KMS-11 (cell line): ENCODE measurements around the gene C16orf96.

Source experiments
- H2AFZ ChIP-seq: fragments of 200-600 bp; sonication (generic); 2 replicates; pipeline ENCODE4 v1.6.1; 2016; ENCODE audit warnings: antibody characterized with exemption, mixed run types, low read depth
- H3K27ac ChIP-seq: fragments of 200-600 bp; sonication (generic); 2 replicates; pipeline ENCODE4 v1.6.1; 2016; ENCODE audit warnings: mild to moderate bottlenecking, mixed run types
- H3K27me3 ChIP-seq: fragments of 200-600 bp; sonication (generic); 2 replicates; pipeline ENCODE4 v1.6.1; 2017; ENCODE audit warnings: mild to moderate bottlenecking, low read depth, mixed run types, moderate library complexity; ENCODE audit not compliant: insufficient read depth
- H3K36me3 ChIP-seq: fragments of 200-600 bp; sonication (generic); 2 replicates; pipeline ENCODE4 v1.6.1; 2017; ENCODE audit warnings: mild to moderate bottlenecking, mixed run types; ENCODE audit not compliant: insufficient read depth
- H3K4me1 ChIP-seq: fragments of 200-600 bp; sonication (generic); 2 replicates; pipeline ENCODE4 v1.6.1; 2016; ENCODE audit warnings: mild to moderate bottlenecking, low read depth, mixed run types; ENCODE audit not compliant: poor library complexity, severe bottlenecking
- H3K4me2 ChIP-seq: fragments of 200-600 bp; sonication (generic); 2 replicates; pipeline ENCODE4 v1.7.0; 2016; ENCODE audit warnings: mild to moderate bottlenecking, mixed run types
- H3K4me3 ChIP-seq: fragments of 200-600 bp; sonication (generic); IDR thresholded peaks from 2 replicates; pipeline ENCODE4 v1.6.1; 2017; ENCODE audit warnings: low read depth, low read length, mixed read lengths; ENCODE audit not compliant: insufficient read depth
- H3K79me2 ChIP-seq: fragments of 200-600 bp; sonication (generic); 2 replicates; pipeline ENCODE4 v1.6.1; 2016; ENCODE audit warnings: low read depth, mixed run types; ENCODE audit not compliant: insufficient read depth
- H3K9ac ChIP-seq: fragments of 200-600 bp; sonication (generic); 2 replicates; pipeline ENCODE4 v1.6.1; 2016; ENCODE audit warnings: mild to moderate bottlenecking, mixed run types
- H4K20me1 ChIP-seq: fragments of 200-600 bp; sonication (generic); 2 replicates; pipeline ENCODE4 v1.6.1; 2016; ENCODE audit warnings: mild to moderate bottlenecking, mixed run types; ENCODE audit not compliant: insufficient read depth
- TF ChIP-seq, protein P1 (sequence below): fragments of 200-600 bp; sonication (generic); conservative IDR thresholded peaks from 2 replicates; pipeline ENCODE4 v1.6.1; 2017; ENCODE audit warnings: low read depth, mild to moderate bottlenecking, antibody characterized with exemption, low read length, moderate library complexity, mixed read lengths

Gene C16orf96

DNA sequence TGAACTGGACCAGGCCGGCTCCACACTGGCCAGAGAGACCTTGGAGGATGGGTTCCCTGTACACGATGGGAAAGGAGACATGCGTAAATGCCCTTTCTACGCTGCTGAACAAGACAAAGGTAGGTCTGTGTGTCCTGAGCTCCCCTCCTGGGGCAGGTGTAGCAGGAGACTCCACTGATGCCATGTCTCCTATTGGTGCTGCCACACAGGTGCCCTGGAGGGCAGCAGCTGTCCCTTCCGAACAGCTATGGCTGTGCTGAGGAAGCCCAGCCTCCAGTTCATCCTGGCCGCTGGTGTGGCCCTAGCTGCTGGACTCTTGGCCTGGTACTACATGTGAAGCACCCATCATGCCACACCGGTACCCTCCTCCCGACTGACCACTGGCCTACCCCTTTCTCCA, 46.7 kb upstream of the C16orf96 start:
- H4K20me1 ChIP-seq = no peaks in the 10 kb centered on the region
- no peaks in the 10 kb centered on the region for H3K27me3 ChIP-seq
- H3K4me1 ChIP-seq = peaks cover 3% of the 10 kb centered on the region
- no peaks in the 10 kb centered on the region; the same call in 1 of the 2 replicates for H3K79me2 ChIP-seq
- TF ChIP-seq, protein P1, sequence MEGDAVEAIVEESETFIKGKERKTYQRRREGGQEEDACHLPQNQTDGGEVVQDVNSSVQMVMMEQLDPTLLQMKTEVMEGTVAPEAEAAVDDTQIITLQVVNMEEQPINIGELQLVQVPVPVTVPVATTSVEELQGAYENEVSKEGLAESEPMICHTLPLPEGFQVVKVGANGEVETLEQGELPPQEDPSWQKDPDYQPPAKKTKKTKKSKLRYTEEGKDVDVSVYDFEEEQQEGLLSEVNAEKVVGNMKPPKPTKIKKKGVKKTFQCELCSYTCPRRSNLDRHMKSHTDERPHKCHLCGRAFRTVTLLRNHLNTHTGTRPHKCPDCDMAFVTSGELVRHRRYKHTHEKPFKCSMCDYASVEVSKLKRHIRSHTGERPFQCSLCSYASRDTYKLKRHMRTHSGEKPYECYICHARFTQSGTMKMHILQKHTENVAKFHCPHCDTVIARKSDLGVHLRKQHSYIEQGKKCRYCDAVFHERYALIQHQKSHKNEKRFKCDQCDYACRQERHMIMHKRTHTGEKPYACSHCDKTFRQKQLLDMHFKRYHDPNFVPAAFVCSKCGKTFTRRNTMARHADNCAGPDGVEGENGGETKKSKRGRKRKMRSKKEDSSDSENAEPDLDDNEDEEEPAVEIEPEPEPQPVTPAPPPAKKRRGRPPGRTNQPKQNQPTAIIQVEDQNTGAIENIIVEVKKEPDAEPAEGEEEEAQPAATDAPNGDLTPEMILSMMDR = no peak
- no peaks in the 10 kb centered on the region for H3K36me3 ChIP-seq
- H2AFZ ChIP-seq = no peak overlapping the region
- H3K4me2 ChIP-seq = no peak overlapping the region
- H3K27ac ChIP-seq = no peak overlapping the region
- no peak overlapping the region for H3K4me3 ChIP-seq
- no peak overlapping the region for H3K9ac ChIP-seq

DNA sequence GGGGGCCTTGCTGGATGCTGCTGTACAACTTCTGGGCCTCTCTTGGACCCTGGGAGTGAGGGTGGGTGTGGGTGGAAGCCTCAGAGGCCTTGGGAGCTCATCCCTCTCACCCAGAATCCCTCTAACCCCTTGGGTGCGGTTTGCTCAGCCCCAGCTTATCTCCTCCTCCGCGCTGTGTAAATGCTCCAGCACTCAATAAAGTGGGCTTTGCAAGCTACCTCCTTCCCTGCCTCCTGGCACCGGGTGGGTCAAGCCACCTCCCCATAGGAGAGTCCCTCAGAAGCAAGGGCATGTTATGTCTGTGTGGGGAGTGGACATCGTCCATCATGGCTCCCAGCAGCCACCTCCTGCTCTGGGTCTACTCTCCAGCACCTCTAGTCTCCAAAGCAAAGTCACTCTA, 46.0 kb upstream of the C16orf96 start:
- Histone ChIP-seq H3K4me3 (no peak overlapping the region), H3K27ac (no peak overlapping the region), H3K4me2 (no peak overlapping the region), H3K27me3 (no peaks in the 10 kb centered on the region), H3K4me1 (peaks cover 10% of the 10 kb centered on the region), H2AFZ (no peak overlapping the region), H3K9ac (no peak overlapping the region), H3K36me3 (no peaks in the 10 kb centered on the region), H4K20me1 (no peaks in the 10 kb centered on the region), H3K79me2 (no peaks in the 10 kb centered on the region; the same call in 1 of the 2 replicates)
- TF ChIP-seq, protein P1 = no peak

DNA sequence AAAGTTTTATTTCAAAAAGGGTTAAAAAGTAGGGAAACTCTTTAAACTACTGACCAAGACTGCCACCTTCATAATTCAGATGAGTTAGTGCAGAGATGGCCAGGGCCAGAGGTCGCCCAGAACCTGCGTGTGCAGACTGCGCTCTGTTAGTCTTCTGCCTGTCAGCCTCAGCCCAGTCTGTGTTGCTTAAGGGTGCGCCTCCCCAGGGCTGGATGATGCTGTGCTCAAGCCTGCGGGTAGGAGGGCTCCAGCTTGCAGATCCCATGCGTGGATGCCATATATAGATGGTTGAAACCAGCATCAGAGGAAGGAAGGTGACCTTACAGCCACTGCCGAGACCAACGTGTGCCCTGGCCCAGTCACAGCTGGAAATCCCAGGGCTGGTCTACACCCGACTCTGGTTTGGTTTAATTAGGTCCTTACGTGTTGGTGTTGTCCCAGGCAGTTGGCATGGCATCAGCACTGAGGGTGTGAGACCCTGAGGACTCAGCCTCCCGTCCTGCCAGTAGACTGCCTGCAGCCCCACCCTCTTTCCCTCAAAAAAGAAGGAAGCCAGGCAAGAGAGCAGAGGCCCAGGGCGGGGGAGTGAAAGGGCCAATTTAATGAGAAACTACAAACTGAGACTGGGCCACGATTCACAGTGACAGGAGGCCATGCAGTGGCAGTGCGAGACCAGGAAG, 45.3 kb upstream of the C16orf96 start:
- Histone ChIP-seq H3K27ac (no peak overlapping the region), H3K4me3 (no peak overlapping the region), H3K27me3 (no peaks in the 10 kb centered on the region), H3K9ac (no peak overlapping the region), H3K4me1 (peaks cover 18% of the 10 kb centered on the region), H2AFZ (no peak overlapping the region), H3K36me3 (no peaks in the 10 kb centered on the region), H3K4me2 (no peak overlapping the region), H3K79me2 (peaks cover 3% of the 10 kb centered on the region; the same call in 1 of the 2 replicates), H4K20me1 (no peaks in the 10 kb centered on the region)
- TF ChIP-seq, protein P1 = no peak

DNA sequence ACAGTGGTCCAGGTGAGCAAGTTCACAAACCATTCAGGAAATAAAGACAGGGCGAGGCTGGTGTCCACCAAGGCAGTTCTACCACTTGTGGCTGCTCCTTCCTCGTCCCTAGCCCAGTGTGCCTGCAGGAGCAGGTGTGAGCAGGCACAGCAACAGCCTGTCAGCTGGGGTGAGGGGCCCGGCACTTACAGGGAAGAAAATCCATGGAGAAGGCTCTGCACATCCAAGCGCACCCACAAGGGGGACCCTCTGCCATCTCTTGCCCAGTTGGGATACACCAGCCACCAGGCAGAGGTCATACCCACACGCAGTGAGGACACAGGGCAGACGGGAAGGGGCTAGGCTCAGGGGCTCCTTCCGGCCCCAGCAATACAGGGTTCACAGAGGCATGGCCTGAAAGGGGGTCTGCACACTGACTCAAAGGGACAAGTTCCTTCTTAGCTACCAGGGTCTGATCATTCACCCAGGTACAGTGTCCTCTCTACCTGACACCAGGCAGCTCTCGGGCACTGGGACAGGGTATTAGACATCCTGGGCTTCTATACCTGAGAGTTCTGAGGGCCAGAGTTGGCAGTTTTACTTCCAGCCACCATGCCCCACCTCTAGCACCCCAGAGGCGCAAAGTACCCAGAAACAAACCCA, 44.6 kb upstream of the C16orf96 start:
- peaks cover 10% of the 10 kb centered on the region; the same call in 1 of the 2 replicates for H3K79me2 ChIP-seq
- peaks cover 24% of the 10 kb centered on the region for H3K4me1 ChIP-seq
- H3K36me3 ChIP-seq = no peaks in the 10 kb centered on the region
- no peak overlapping the region for H3K27ac ChIP-seq
- H2AFZ ChIP-seq = no peak overlapping the region
- H3K4me3 ChIP-seq = no peak overlapping the region
- no peaks in the 10 kb centered on the region for H3K27me3 ChIP-seq
- no peak overlapping the region for H3K4me2 ChIP-seq
- H4K20me1 ChIP-seq = no peaks in the 10 kb centered on the region
- H3K9ac ChIP-seq = no peak overlapping the region
- TF ChIP-seq, protein P1 = peak; percentile 59
